Activated CD8-positive, alpha-beta memory T cell treated with anti-CD3 and anti-CD28 coated beads, Interleukin-2, amount 10 ng/mL, durations not matched to agents 7 days and 5 days (primary cell): ENCODE data around the gene MICAL2. TPM values are rescaled to one million over a fixed set of nuclear protein-coding genes. Genes with fewer than 3 reads are reported as not detected.
A peak's percentile ranks its signal among the peaks of the same experiment; 100 is the strongest.

Experiments
- ATAC-seq: fragments of 150-1000 bp; cut with Tn5 transposase; one replicate; pipeline ENCODE4 v1.10.0; 2021; ENCODE audit warnings: moderate library complexity
- CTCF ChIA-PET: fragments of 350-600 bp; sonication (Branson Sonifier 250); formaldehyde crosslinking; loops from one replicate; lab custom pipeline; 2021; ENCODE audit warnings: antibody characterized with exemption; lab: Charles Lee
- DNase-seq: peaks from one replicate; pipeline ENCODE4 v3.0.0-alpha.2; 2020
- H3K27ac Mint-ChIP-seq: one replicate; pipeline ENCODE4 v1.8.0; 2021; ENCODE audit warnings: mild to moderate bottlenecking, mixed read lengths
- H3K27me3 Mint-ChIP-seq: one replicate; pipeline ENCODE4 v1.8.0; 2021; ENCODE audit warnings: mixed read lengths
- H3K36me3 Mint-ChIP-seq: one replicate; pipeline ENCODE4 v1.8.0; 2021; ENCODE audit warnings: mild to moderate bottlenecking, mixed read lengths
- H3K4me1 Mint-ChIP-seq: one replicate; pipeline ENCODE4 v1.8.0; 2021; ENCODE audit warnings: mixed read lengths
- H3K4me3 Mint-ChIP-seq: one replicate; pipeline ENCODE4 v1.8.0; 2021; ENCODE audit warnings: mild to moderate bottlenecking, moderate library complexity, mixed read lengths
- H3K9me3 Mint-ChIP-seq: one replicate; pipeline ENCODE4 v1.8.0; 2022; ENCODE audit warnings: low read depth, mixed read lengths
- total RNA-seq, 2 experiments: library from RNA; stranded (reverse); gene quantifications; one replicate each; pipeline ENCODE4 v1.2.3, GENCODE V29; 2021

Gene MICAL2
- total RNA-seq, 2 experiments from 2014 or later, result 120 to 168 TPM

GRCh38 chr11:12092714-12093113 lies 17.7 kb upstream of the MICAL2 start:
- no peak overlapping the region for H3K4me3 Mint-ChIP-seq
- peaks cover 11% of the 10 kb centered on the region for H3K27me3 Mint-ChIP-seq
- ATAC-seq, result no peak
- H3K9me3 Mint-ChIP-seq, result no peaks in the 10 kb centered on the region
- CTCF ChIA-PET, result interaction anchor here (2.9 to 3.3 kb wide), 2 partner anchors 9 to 12 kb away, joined by 9 to 12 read pairs; no protein-coding TSS in a partner anchor
- DNase-seq, result no peak
- H3K36me3 Mint-ChIP-seq, result no peaks in the 10 kb centered on the region
- peaks cover 34% of the 10 kb centered on the region for H3K4me1 Mint-ChIP-seq
- H3K27ac Mint-ChIP-seq, result no peak overlapping the region

DNA sequence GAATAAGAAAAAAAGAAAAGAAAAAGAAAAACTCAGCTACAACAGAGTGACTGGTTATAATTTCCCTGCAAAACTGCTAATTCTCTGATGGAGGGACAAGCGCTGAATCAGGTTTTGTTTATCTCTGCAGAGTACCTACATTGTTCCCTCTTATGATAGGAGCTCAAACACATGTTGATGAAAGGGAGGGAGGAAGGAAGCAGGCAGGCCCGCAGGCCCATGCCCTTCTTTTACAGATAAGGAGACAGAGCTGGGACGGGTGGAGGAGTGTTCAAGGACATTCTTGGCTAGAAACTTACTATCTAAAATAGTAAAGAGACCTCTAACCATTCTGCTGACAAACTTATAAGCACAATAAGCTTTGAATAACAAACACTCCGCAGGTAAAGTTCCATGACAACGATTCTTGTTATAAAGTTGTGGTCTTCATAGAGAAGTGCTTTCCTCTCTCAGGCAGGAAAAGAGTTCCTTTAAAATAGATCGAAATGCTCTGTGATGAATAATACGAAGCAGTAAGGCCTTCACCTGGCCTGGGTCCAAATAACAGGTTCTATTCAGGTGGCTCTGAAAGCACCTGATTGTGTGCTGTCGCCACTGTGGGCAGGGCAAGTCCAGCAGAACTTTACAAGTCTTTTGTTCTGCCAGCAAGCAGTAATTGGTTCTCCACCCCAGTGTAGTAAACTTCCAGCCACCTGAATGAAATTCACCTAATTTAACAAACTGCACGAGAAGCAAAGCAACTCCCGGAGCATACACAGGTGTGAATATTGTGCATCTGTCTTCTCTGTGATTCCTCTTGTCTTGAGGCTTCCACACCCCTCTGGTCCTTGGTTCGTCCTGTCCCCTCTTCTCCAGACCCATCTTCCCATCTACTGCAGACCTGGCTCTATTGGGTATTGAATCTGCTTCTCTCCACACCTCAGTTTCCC lies 15.3 kb upstream of the MICAL2 start:
- peaks cover 23% of the 10 kb centered on the region for H3K4me1 Mint-ChIP-seq
- DNase-seq, result no peak
- H3K27ac Mint-ChIP-seq, result no peak overlapping the region
- CTCF ChIA-PET, result interaction anchor here (0.8 to 1.2 kb wide), 2 partner anchors 9 to 141 kb away, joined by 3 read pairs; no protein-coding TSS in a partner anchor
- H3K4me3 Mint-ChIP-seq, result no peak overlapping the region
- no peak for ATAC-seq
- H3K27me3 Mint-ChIP-seq, result peaks cover 19% of the 10 kb centered on the region
- no peaks in the 10 kb centered on the region for H3K36me3 Mint-ChIP-seq
- no peaks in the 10 kb centered on the region for H3K9me3 Mint-ChIP-seq

DNA sequence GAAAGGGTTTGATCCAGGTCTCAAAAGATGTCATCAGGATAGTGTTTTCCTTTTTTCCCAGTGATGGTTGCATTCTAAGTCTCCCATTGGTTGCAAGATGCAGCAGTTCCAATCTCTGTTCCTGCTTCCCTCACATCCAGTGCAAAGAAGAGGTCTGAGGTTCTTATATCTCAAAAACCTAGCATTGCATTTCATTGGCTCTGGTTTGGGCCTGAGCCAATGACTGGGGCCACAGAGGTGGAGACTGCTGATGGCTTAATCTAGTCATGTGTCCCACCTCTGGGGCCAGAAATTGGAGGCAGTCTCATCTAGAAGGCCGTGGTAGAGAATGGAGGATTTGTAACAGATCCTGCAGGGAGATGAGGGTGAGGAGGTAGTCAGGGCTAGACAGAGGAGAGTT lies 13.2 kb upstream of the MICAL2 start:
- Mint-ChIP-seq H3K27ac (no peak overlapping the region), H3K27me3 (peaks cover 21% of the 10 kb centered on the region), H3K36me3 (no peaks in the 10 kb centered on the region), H3K4me3 (no peak overlapping the region), H3K9me3 (no peaks in the 10 kb centered on the region), H3K4me1 (peaks cover 26% of the 10 kb centered on the region)
- DNase-seq (no peak), ATAC-seq (no peak)
- CTCF ChIA-PET, result no interaction called here

DNA sequence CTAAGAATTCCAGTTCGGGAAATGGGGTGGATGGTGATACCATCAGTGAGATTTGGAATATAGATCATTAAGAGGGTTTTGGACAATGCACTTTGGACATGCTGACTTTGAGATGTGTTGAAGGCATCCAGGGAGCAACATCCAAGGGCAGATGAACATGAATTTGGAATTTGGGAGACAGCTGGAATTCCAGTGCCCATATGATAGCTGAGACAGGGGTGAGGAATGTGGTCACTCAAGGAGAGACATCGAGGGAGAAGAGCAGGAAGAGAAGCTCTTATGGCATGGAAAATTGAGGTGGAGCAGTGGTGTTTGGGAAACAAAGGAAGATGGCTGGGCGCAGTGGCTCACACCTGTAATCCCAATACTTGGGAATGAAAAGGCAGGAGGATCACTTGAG lies 11.8 kb upstream of the MICAL2 start:
- H3K4me3 Mint-ChIP-seq, result no peak overlapping the region
- DNase-seq (no peak), ATAC-seq (no peak)
- peaks cover 26% of the 10 kb centered on the region for H3K27me3 Mint-ChIP-seq
- H3K27ac Mint-ChIP-seq, result no peak overlapping the region
- CTCF ChIA-PET, result interaction anchor here (0.7 to 2.3 kb wide), 6 partner anchors 10 to 51 kb away, joined by 3 to 10 read pairs (median 4); no protein-coding TSS in a partner anchor
- peaks cover 30% of the 10 kb centered on the region for H3K4me1 Mint-ChIP-seq
- H3K9me3 Mint-ChIP-seq, result no peaks in the 10 kb centered on the region
- no peaks in the 10 kb centered on the region for H3K36me3 Mint-ChIP-seq

DNA sequence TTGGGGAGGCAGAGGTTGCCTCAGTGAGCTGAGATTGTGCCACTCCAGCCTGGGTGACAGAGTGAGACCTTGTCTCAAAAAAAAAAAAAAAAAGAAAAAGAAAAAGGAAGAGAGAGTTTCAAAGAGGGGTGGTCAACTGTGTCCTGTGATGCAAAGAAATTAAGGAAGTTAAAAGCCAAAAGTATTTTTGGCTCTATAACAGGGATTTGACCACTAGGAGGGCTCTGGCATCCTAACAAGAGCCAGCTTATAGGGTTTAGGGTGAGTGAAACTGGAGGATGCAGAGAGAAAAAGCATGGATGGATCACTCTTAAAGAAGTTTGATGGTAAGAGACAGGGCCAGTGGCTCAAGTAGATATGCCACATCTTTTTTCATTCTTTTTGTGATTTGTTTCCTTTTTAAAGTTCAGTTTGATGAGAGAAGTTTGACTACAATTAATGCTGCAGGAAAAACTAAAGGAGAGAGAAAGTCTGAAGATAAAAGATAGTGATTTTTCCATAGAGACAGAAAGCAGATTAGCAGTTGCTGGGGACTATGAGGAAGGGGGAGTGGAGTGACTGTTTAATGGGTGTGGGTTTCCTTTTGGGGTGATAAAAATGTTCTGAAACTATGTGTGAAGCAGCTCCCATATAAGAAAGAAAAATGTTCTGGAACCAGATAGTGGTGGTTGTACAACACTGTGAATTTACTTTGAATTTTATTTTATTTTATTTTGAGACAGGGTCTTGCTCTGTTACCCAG lies 11.1 kb upstream of the MICAL2 start:
- no peak overlapping the region for H3K27ac Mint-ChIP-seq
- peaks cover 22% of the 10 kb centered on the region for H3K27me3 Mint-ChIP-seq
- ATAC-seq, result no peak
- H3K4me1 Mint-ChIP-seq, result peaks cover 36% of the 10 kb centered on the region
- no peaks in the 10 kb centered on the region for H3K9me3 Mint-ChIP-seq
- DNase-seq, result no peak
- CTCF ChIA-PET, result interaction anchor here (0.7 to 2.3 kb wide), 6 partner anchors 9 to 52 kb away, joined by 3 to 10 read pairs (median 4); no protein-coding TSS in a partner anchor
- no peaks in the 10 kb centered on the region for H3K36me3 Mint-ChIP-seq
- H3K4me3 Mint-ChIP-seq, result no peak overlapping the region

DNA sequence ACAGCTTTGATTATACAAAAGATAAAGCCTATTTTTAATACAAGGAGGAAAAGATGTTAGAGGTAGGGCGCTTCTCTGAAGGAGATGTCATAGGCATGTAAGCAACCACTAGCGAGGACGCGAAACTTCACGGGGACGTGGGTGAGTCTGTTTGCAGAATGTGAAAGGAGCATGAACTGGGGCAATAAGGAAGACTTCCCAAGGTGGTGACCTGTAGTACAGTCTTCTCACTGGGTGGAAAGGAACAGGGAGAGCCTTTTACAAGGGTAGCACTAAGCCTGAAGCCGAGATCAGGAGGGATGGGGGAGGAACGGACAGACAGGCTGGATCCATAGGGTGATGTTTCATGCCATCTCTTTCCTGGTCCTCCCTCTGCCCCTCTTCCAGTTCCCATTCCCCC lies 10.0 kb upstream of the MICAL2 start:
- CTCF ChIA-PET, result interaction anchor here (0.7 to 2.3 kb wide), 3 partner anchors 9 to 53 kb away, joined by 3 to 8 read pairs (median 3); no protein-coding TSS in a partner anchor
- H3K27ac Mint-ChIP-seq, result no peak overlapping the region

GRCh38 chr11:12100841-12101242 lies 9.5 kb upstream of the MICAL2 start:
- CTCF ChIA-PET, result interaction anchor here (2.5 kb wide), 1 partner anchor 10 kb away, joined by 9 read pairs; no protein-coding TSS in a partner anchor
- Mint-ChIP-seq H3K36me3 (no peaks in the 10 kb centered on the region), H3K9me3 (no peaks in the 10 kb centered on the region), H3K4me1 (peaks cover 39% of the 10 kb centered on the region), H3K27ac (no peak overlapping the region), H3K4me3 (no peak overlapping the region), H3K27me3 (peaks cover 22% of the 10 kb centered on the region)
- ATAC-seq (no peak), DNase-seq (no peak)

More for the DNA sequence above, 10.0 kb upstream of the MICAL2 start:
- no peak overlapping the region for H3K4me3 Mint-ChIP-seq
- peaks cover 22% of the 10 kb centered on the region for H3K27me3 Mint-ChIP-seq
- ATAC-seq (no peak), DNase-seq (no peak)
- no peaks in the 10 kb centered on the region for H3K36me3 Mint-ChIP-seq
- peaks cover 39% of the 10 kb centered on the region for H3K4me1 Mint-ChIP-seq
- no peaks in the 10 kb centered on the region for H3K9me3 Mint-ChIP-seq

DNA sequence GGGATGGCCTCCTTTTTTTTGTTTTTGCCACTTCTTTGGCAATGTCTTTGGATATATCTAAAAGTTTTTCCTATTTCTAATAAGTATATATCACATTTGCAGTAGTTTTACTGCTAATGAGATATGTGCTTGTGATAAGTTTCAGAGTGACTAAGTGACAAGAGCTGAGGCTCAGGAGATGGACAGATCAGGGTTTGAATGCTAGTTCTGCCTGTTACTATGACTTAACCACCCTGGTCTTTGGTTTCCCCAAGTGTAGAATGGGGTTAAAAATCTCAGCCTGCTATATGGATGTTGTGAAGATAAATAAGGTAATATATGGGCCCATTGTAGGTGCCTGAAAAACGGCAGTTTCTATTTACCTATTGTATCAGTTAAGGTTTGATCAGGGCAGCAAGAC lies 9.1 kb upstream of the MICAL2 start:
- CTCF ChIA-PET, result interaction anchor here (0.9 to 2.5 kb wide), 2 partner anchors 10 to 23 kb away, joined by 3 to 9 read pairs; no protein-coding TSS in a partner anchor
- H3K36me3 Mint-ChIP-seq, result no peaks in the 10 kb centered on the region
- H3K4me1 Mint-ChIP-seq, result peaks cover 39% of the 10 kb centered on the region
- H3K9me3 Mint-ChIP-seq, result no peaks in the 10 kb centered on the region
- ATAC-seq (peak; percentile 61), DNase-seq (no peak)
- H3K27me3 Mint-ChIP-seq, result peaks cover 22% of the 10 kb centered on the region
- no peak overlapping the region for H3K27ac Mint-ChIP-seq
- no peak overlapping the region for H3K4me3 Mint-ChIP-seq

DNA sequence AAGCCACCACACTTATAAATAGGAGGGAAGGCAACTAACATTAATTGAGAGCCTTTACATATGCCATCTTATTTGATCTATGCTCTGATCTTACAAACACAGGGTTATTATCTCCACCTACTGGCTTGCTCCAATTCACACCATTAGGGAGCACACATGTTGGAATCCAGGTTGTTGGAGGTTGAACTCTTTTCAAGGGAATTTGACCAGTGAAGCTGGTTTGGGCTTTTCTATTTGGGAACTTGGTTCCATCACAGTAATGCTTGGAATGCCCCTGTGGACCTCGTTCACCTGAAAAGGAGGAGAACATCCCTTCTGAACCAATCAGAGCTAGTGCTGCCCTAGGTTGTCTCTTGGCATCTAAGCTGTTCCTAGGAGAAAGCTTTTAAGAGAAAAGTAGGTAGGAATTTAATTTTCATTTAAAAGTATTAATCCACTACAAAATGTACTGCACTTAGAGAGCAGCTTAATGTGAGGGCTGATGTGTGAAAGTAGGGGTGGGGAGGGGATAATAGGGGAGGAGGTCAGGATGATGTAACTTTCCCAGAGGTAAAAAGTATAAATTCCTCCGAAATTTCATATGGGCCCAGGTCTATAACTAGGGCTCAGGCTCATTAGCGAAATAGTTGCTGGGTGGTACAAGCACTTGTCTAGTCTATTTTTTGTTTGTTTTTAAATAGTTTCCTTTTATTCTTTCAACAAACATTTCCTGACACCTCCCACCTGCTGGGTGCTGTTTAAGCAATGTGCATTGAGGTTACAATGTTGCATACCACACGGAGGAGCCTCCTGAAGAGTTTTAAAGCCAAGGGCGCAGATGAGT lies 7.6 kb upstream of the MICAL2 start:
- Mint-ChIP-seq H3K4me3 (no peak overlapping the region), H3K9me3 (no peaks in the 10 kb centered on the region), H3K4me1 (peaks cover 39% of the 10 kb centered on the region), H3K36me3 (no peaks in the 10 kb centered on the region), H3K27me3 (peaks cover 18% of the 10 kb centered on the region), H3K27ac (no peak overlapping the region)
- CTCF ChIA-PET, result interaction anchor here (0.6 to 2.7 kb wide), 5 partner anchors 12 to 179 kb away, joined by 3 to 12 read pairs (median 5); no protein-coding TSS in a partner anchor
- no peak for ATAC-seq
- no peak for DNase-seq

- H3K36me3 Mint-ChIP-seq, result no peaks in the 10 kb centered on the region
- no peaks in the 10 kb centered on the region for H3K9me3 Mint-ChIP-seq
- no peak for ATAC-seq
- H3K27me3 Mint-ChIP-seq, result peaks cover 14% of the 10 kb centered on the region
- no peak overlapping the region for H3K4me3 Mint-ChIP-seq
- H3K4me1 Mint-ChIP-seq, result peaks cover 39% of the 10 kb centered on the region
- DNase-seq, result no peak
- H3K27ac Mint-ChIP-seq, result no peak overlapping the region
- CTCF ChIA-PET, result interaction anchor here (1.2 to 2.7 kb wide), 4 partner anchors 11 to 178 kb away, joined by 4 to 12 read pairs (median 10); no protein-coding TSS in a partner anchor
These were observed 6.8 kb upstream of the MICAL2 start for GRCh38 chr11:12103411-12104225.

DNA sequence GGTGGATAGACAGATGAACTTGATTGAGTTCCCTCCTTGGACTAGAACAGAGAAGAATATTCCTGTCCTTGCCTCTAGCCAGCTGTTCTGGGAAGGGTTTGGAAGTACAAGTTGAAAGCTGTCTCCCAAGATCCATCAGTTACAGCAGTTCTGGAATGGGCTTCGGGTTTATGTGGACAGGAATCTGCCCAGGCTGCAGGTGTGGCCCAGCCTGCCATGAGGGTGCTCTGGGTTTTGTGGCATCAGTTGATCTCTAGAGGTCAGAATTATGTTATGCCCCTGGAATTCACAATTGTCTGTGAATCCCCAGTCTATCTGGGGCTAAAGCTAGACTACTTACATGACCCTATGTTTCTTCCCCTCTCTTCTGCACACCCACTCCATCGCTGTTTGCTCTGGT lies 4.9 kb upstream of the MICAL2 start:
- no peak for ATAC-seq
- Mint-ChIP-seq H3K36me3 (no peaks in the 10 kb centered on the region), H3K4me3 (no peak overlapping the region), H3K27ac (no peak overlapping the region), H3K27me3 (peaks cover 9% of the 10 kb centered on the region), H3K9me3 (no peaks in the 10 kb centered on the region), H3K4me1 (peaks cover 41% of the 10 kb centered on the region)
- DNase-seq, result no peak
- CTCF ChIA-PET, result interaction anchor here (1.3 to 2.3 kb wide), 2 partner anchors 13 to 19 kb away, joined by 3 to 12 read pairs; no protein-coding TSS in a partner anchor

DNA sequence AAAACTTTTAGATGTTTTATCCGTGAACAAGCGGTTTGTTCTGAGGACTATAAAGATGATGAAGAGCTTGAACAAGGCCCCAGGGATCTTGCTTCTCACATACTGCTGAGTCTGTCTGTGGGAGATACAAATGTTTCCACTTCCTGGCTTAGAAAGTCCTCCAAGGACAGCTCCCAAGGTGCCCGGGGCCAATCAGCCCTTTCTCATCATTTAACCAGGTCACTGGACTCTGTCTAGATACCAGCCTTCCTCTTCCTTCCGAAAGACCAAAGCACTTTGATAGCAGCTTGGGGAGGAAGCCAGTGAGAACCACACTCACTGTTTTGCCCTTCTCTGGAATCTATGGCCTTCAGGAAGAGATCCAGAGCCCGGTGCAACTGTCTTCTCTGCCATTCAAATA lies 4.3 kb upstream of the MICAL2 start:
- Mint-ChIP-seq H3K4me3 (no peak overlapping the region), H3K27me3 (peaks cover 9% of the 10 kb centered on the region), H3K27ac (no peak overlapping the region), H3K36me3 (no peaks in the 10 kb centered on the region), H3K4me1 (peaks cover 38% of the 10 kb centered on the region), H3K9me3 (no peaks in the 10 kb centered on the region)
- no peak for DNase-seq
- CTCF ChIA-PET, result interaction anchor here (1.3 to 2.3 kb wide), 2 partner anchors 14 to 20 kb away, joined by 3 to 12 read pairs; no protein-coding TSS in a partner anchor
- no peak for ATAC-seq
